SU-DHL-6 (cell line): ENCODE data around the gene PRAMEF20.

Experiments
- H2AFZ ChIP-seq: fragments of 200-600 bp; sonication (generic); 2 replicates; pipeline ENCODE4 v1.6.1; 2014; ENCODE audit warnings: low read depth, mild to moderate bottlenecking, moderate library complexity, mixed read lengths, antibody characterized with exemption, low read length; ENCODE audit not compliant: severe bottlenecking
- H3F3A ChIP-seq: fragments of 200-600 bp; shearing (Covaris generic); 2 replicates; pipeline ENCODE4 v1.6.0; 2016; ENCODE audit warnings: antibody characterized with exemption, mild to moderate bottlenecking; ENCODE audit not compliant: insufficient read depth
- H3K27ac ChIP-seq: fragments of 200-600 bp; sonication (generic); 2 replicates; pipeline ENCODE4 v1.5.1; 2016; ENCODE audit warnings: low read depth, mild to moderate bottlenecking, low read length, moderate library complexity, mixed read lengths
- H3K27me3 ChIP-seq: fragments of 200-600 bp; sonication (generic), shearing (Covaris generic); 2 replicates; pipeline ENCODE4 v1.6.0; 2014; ENCODE audit warnings: mild to moderate bottlenecking, low read length
- H3K36me3 ChIP-seq: fragments of 200-600 bp; sonication (generic); 2 replicates; pipeline ENCODE4 v1.6.1; 2014; ENCODE audit warnings: mild to moderate bottlenecking, low read length, mixed read lengths
- H3K4me2 ChIP-seq: fragments of 300-600, 200-600 bp; shearing (Covaris generic), sonication (generic); 2 replicates; pipeline ENCODE4 v1.6.0; 2014; ENCODE audit warnings: low read length, low read depth, mild to moderate bottlenecking; ENCODE audit not compliant: poor library complexity, severe bottlenecking
- H3K4me3 ChIP-seq: fragments of 200-600 bp; sonication (generic); 2 replicates; pipeline ENCODE4 v1.5.1; 2014; ENCODE audit warnings: antibody characterized with exemption, low read length, mild to moderate bottlenecking, mixed read lengths; ENCODE audit not compliant: insufficient read depth, poor library complexity, severe bottlenecking
- H3K79me2 ChIP-seq: fragments of 200-600 bp; sonication (generic); 2 replicates; pipeline ENCODE4 v1.6.1; 2014; ENCODE audit warnings: mild to moderate bottlenecking, low read length, moderate library complexity; ENCODE audit not compliant: insufficient read depth
- H3K9ac ChIP-seq: fragments of 200-600 bp; sonication (generic); 2 replicates; pipeline ENCODE4 v1.7.0; 2014; ENCODE audit warnings: mild to moderate bottlenecking, low read length
- H3K9me2 ChIP-seq: fragments of 200-600 bp; sonication (generic); replicated peaks from 2 replicates; pipeline ENCODE4 v1.6.1; 2014; ENCODE audit warnings: low read length; ENCODE audit not compliant: insufficient read depth
- H3K9me3 ChIP-seq: fragments of 200-600 bp; sonication (generic); 2 replicates; pipeline ENCODE4 v1.6.1; 2014; ENCODE audit warnings: low read length, mixed read lengths; ENCODE audit not compliant: insufficient read depth
- H4K20me1 ChIP-seq: fragments of 200-600 bp; sonication (generic); 2 replicates; pipeline ENCODE4 v1.6.1; 2014; ENCODE audit warnings: low read depth, mild to moderate bottlenecking, antibody characterized with exemption, low read length, moderate library complexity, mixed read lengths
- EZH2phosphoT487 ChIP-seq: fragments of 200-600 bp; sonication (generic), shearing (Covaris generic); conservative IDR thresholded peaks from 2 replicates; pipeline ENCODE4 v1.6.1; 2018; ENCODE audit warnings: mild to moderate bottlenecking, antibody characterized with exemption, low read length, moderate library complexity, mixed read lengths
- TF ChIP-seq, protein P1 (sequence below): fragments of 200-600 bp; sonication (generic); IDR thresholded peaks from one replicate; pipeline ENCODE4 v1.5.1; 2017; ENCODE audit warnings: antibody characterized with exemption, mild to moderate bottlenecking, low read length, moderate library complexity; ENCODE audit not compliant: insufficient read depth, poor library complexity, severe bottlenecking

PRAMEF20 gene

DNA sequence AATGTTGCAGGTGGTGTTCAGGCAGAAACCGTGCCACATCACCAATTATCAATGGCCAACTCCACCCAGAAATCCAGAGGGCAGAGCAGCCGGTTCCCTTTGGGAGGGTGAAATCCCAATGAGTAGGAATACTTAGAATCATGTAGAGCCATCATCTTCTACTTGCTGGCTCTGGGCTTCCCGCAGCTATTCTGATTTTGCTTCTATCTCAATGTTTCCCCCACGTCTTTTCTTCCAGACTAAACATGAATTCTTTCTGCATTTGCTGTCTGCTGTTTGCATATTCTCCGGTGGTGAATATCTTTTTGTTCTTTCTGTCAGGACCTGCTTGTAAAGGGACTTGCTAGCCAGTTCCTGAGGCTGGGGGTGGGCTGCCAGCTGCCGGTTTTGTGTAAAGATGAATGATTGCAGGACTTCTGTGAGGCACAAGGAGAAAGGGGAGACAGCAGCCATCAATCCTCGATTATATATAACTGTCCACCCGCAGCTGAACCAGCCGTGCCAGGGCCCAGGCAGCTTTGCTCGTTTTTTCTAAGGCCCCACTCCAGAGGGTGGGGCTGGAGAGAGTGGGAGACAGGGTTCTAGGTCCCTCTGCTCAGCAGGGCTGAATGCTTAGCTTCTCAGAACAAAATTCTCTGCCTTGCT, 33.2 kb downstream of the PRAMEF20 start:
- Histone ChIP-seq H3K27me3 (no peaks in the 10 kb centered on the region), H2AFZ (no peak overlapping the region)
- TF ChIP-seq EZH2phosphoT487 = no peak
- TF ChIP-seq, protein P1, sequence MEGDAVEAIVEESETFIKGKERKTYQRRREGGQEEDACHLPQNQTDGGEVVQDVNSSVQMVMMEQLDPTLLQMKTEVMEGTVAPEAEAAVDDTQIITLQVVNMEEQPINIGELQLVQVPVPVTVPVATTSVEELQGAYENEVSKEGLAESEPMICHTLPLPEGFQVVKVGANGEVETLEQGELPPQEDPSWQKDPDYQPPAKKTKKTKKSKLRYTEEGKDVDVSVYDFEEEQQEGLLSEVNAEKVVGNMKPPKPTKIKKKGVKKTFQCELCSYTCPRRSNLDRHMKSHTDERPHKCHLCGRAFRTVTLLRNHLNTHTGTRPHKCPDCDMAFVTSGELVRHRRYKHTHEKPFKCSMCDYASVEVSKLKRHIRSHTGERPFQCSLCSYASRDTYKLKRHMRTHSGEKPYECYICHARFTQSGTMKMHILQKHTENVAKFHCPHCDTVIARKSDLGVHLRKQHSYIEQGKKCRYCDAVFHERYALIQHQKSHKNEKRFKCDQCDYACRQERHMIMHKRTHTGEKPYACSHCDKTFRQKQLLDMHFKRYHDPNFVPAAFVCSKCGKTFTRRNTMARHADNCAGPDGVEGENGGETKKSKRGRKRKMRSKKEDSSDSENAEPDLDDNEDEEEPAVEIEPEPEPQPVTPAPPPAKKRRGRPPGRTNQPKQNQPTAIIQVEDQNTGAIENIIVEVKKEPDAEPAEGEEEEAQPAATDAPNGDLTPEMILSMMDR = no peak

DNA sequence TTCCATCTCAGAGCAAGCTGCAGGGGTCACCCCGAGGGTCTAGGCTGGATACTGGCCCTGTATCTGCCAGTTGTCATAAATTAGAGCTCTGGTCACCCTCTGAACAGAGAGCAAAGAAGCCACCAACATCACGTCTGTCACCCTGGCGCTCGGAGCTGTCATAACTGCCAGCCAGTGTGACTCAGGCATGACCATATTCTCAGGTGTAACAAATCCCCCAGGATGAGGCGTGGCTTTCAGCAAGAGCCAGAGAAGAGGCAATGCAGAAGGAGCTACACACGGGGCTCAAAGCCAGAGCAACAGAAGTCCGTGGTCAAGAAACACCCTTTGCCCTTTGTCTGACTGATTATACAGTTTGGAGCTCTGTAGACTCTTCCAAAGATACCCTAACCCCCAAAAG, 40.0 kb downstream of the PRAMEF20 start:
- no peak for TF ChIP-seq EZH2phosphoT487
- TF ChIP-seq, protein P1 = no peak
- Histone ChIP-seq H3K27ac (no peak overlapping the region), H4K20me1 (no peaks in the 10 kb centered on the region), H3K4me3 (no peak overlapping the region), H3K9ac (no peak overlapping the region), H3K9me2 (no peaks in the 10 kb centered on the region), H3K36me3 (no peaks in the 10 kb centered on the region), H3K27me3 (no peaks in the 10 kb centered on the region), H3F3A (no peaks in the 10 kb centered on the region), H3K9me3 (no peaks in the 10 kb centered on the region), H2AFZ (no peak overlapping the region), H3K4me2 (no peak overlapping the region), H3K79me2 (no peaks in the 10 kb centered on the region)

More for the DNA sequence above, 33.2 kb downstream of the PRAMEF20 start:
- Histone ChIP-seq H3F3A (no peaks in the 10 kb centered on the region), H3K27ac (no peak overlapping the region), H3K9me3 (no peaks in the 10 kb centered on the region), H3K4me2 (no peak overlapping the region), H3K79me2 (no peaks in the 10 kb centered on the region), H3K4me3 (no peak overlapping the region), H4K20me1 (no peaks in the 10 kb centered on the region), H3K9me2 (no peaks in the 10 kb centered on the region), H3K9ac (no peak overlapping the region), H3K36me3 (no peaks in the 10 kb centered on the region)

DNA sequence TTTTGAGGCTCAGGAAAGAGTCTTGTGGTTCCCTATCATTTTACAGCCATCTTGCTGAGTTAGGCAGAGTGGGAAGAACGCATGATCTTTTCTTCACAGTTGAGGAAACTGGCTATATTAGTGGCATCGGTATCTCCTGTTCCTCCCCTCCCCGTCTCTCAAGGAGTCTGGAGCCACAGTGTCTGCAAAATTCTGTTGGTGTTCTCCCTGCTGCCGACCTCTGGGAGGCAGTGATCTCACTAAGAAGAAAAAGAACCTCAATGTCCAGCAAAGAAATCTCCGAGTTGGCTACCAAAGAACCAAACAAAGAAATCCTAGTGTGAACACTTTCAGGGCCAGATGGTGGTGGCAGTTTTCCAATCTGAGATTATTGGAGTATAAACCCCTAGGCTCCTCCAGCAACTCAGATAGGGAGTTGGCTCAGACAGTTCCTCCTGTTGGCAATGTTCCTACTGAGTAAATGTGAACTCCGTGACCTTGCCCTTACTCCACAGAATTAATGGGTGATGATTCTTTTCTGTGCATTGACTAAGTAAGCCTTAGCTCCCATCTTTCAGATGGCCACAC, 41.2 kb downstream of the PRAMEF20 start:
- H3K9me3 ChIP-seq = no peaks in the 10 kb centered on the region

More for the DNA sequence above, 41.2 kb downstream of the PRAMEF20 start:
- Histone ChIP-seq H3K27ac (no peak overlapping the region), H3K9me2 (no peaks in the 10 kb centered on the region), H3K27me3 (no peaks in the 10 kb centered on the region), H3K4me2 (no peak overlapping the region), H3K9ac (no peak overlapping the region), H4K20me1 (no peaks in the 10 kb centered on the region), H2AFZ (no peak overlapping the region), H3K36me3 (no peaks in the 10 kb centered on the region), H3K79me2 (no peaks in the 10 kb centered on the region), H3K4me3 (no peak overlapping the region), H3F3A (no peaks in the 10 kb centered on the region)
- TF ChIP-seq, protein P1 = no peak
- TF ChIP-seq EZH2phosphoT487 = no peak
